Endothelial cell of umbilical vein (primary cell): ENCODE data around the gene JAKMIP1. TPM values are rescaled to one million over a fixed set of nuclear protein-coding genes. Genes with fewer than 3 reads are reported as not detected.

ENCODE experiments used
- BruUV-seq: library from RNA; stranded (reverse); fragments of 400-500 nt; replicated peaks from 2 replicates; lab custom pipeline; 2021; lab: Mats Ljungman, UMichigan
- CTCF ChIA-PET: fragments of 300-600, 350-600 bp; sonication (Branson Sonifier 250); formaldehyde crosslinking; loops from one replicate; lab custom pipeline; 2021; ENCODE audit warnings: antibody characterized with exemption, inconsistent platforms; lab: Charles Lee
- POLR2A ChIA-PET: fragments of 300-600, 350-600 bp; sonication (Branson Sonifier 250); formaldehyde crosslinking; loops from one replicate; lab custom pipeline; 2021; ENCODE audit warnings: antibody characterized with exemption, inconsistent platforms; lab: Charles Lee
- DNase-seq: peaks from one replicate; pipeline ENCODE4 v3.0.0-alpha.2; 2011; ENCODE audit warnings: low read depth, low spot score
- FAIRE-seq: peaks from 2 replicates; lab custom pipeline; 2011; peaks lifted over from hg19 to GRCh38; lab: Jason Lieb, UNC
- H2AFZ ChIP-seq: 2 replicates; pipeline ENCODE4 v1.6.0; 2012; ENCODE audit warnings: low read depth, low read length, control low read depth, inconsistent platforms
- H3K27ac ChIP-seq: 2 replicates; pipeline ENCODE4 v1.5.1; 2011; ENCODE audit warnings: low read depth, mild to moderate bottlenecking, control low read depth, low read length, moderate library complexity; ENCODE audit not compliant: insufficient read depth
- H3K27me3 ChIP-seq, 2 experiments: 2 replicates each; pipeline versions ENCODE4 v1.6.0 to v1.6.1; 2011; ENCODE audit warnings: low read length in 2 of 2, mixed read lengths in 1 of 2; ENCODE audit not compliant: control insufficient read depth in 2 of 2, insufficient read depth in 2 of 2
- H3K36me3 ChIP-seq, 2 experiments: 2 replicates in 1 of 2; 3 replicates in 1 of 2; pipeline ENCODE4 v1.5.1; 2011; ENCODE audit warnings: low read length in 2 of 2, mild to moderate bottlenecking in 1 of 2, moderate library complexity in 1 of 2; ENCODE audit not compliant: control insufficient read depth in 2 of 2, insufficient read depth in 2 of 2; ENCODE audit errors: extremely low read depth in 1 of 2
- H3K4me1 ChIP-seq: 3 replicates; pipeline ENCODE4 v1.5.1; 2011; ENCODE audit warnings: mild to moderate bottlenecking, low read length; ENCODE audit not compliant: control insufficient read depth, insufficient read depth; ENCODE audit errors: extremely low read depth
- H3K4me2 ChIP-seq: 2 replicates; pipeline ENCODE4 v1.6.1; 2011; ENCODE audit warnings: low read length, control low read depth, mixed read lengths; ENCODE audit not compliant: insufficient read depth
- H3K4me3 ChIP-seq, 3 experiments: fragments of 200-600 bp in 1 of 3; sonication (generic), shearing (Covaris generic) in 1 of 3; replicated peaks in 1 of 3; 2 replicates each; pipeline ENCODE4 v1.5.1; 2011 to 2016; ENCODE audit warnings: control low read depth in 3 of 3, low read length in 3 of 3, mild to moderate bottlenecking in 2 of 3, inconsistent platforms in 1 of 3, low read depth in 1 of 3, moderate library complexity in 1 of 3; ENCODE audit not compliant: insufficient read depth in 1 of 3
- H3K79me2 ChIP-seq: 2 replicates; pipeline ENCODE4 v1.6.0; 2012; ENCODE audit warnings: low read length, inconsistent platforms; ENCODE audit not compliant: control insufficient read depth, insufficient read depth
- H3K9ac ChIP-seq: replicated peaks from 2 replicates; pipeline ENCODE3; 2011; ENCODE audit warnings: low read length, control low read depth; ENCODE audit not compliant: insufficient read depth; ENCODE audit errors: extremely low read depth
- H3K9me1 ChIP-seq: replicated peaks from 3 replicates; pipeline ENCODE4 v1.6.0; 2011; ENCODE audit warnings: mild to moderate bottlenecking, low read length; ENCODE audit not compliant: control insufficient read depth, insufficient read depth; ENCODE audit errors: extremely low read depth
- H3K9me3 ChIP-seq: replicated peaks from 2 replicates; pipeline ENCODE4 v1.5.1; 2012; ENCODE audit warnings: low read length, inconsistent platforms; ENCODE audit not compliant: control insufficient read depth, insufficient read depth
- H4K20me1 ChIP-seq: replicated peaks from 2 replicates; pipeline ENCODE3; 2011; ENCODE audit warnings: mild to moderate bottlenecking, low read length; ENCODE audit not compliant: control insufficient read depth, insufficient read depth; ENCODE audit errors: extremely low read depth
- CTCF ChIP-seq, 2 donors: IDR thresholded peaks; 1 replicate in 1 of 2; 2 replicates in 1 of 2; pipeline ENCODE4 v1.5.1; 2011; ENCODE audit warnings: low read length in 2 of 2, mild to moderate bottlenecking in 2 of 2, moderate library complexity in 2 of 2, control low read depth in 1 of 2, inconsistent platforms in 1 of 2, low read depth in 1 of 2; ENCODE audit not compliant: insufficient read depth in 1 of 2; ENCODE audit errors: extremely low read depth in 1 of 2
- EZH2 ChIP-seq: IDR thresholded peaks from 2 replicates; pipeline ENCODE4 v1.6.1; 2012; ENCODE audit warnings: borderline replicate concordance, low read depth, mild to moderate bottlenecking, moderate library complexity, low read length, inconsistent platforms; ENCODE audit not compliant: severe bottlenecking
- FOS ChIP-seq: IDR thresholded peaks from 2 replicates; pipeline ENCODE4 v1.6.1; 2011; ENCODE audit warnings: mild to moderate bottlenecking, low read length, moderate library complexity, borderline replicate concordance; ENCODE audit not compliant: insufficient read depth
- GATA2 ChIP-seq: IDR thresholded peaks from 2 replicates; pipeline ENCODE4 v1.7.0; 2011; ENCODE audit warnings: low read depth, mild to moderate bottlenecking, moderate library complexity, mixed read lengths, low read length; ENCODE audit not compliant: insufficient read length, insufficient read depth
- JUN ChIP-seq: IDR thresholded peaks from 2 replicates; pipeline ENCODE4 v1.6.1; 2011; ENCODE audit warnings: borderline replicate concordance, low read depth; ENCODE audit not compliant: insufficient read length, insufficient read depth
- MAX ChIP-seq: IDR thresholded peaks from 2 replicates; pipeline ENCODE4 v1.6.1; 2011; ENCODE audit not compliant: insufficient read depth, insufficient read length
- MYC ChIP-seq: IDR thresholded peaks from one replicate; pipeline ENCODE4 v1.6.1; 2011; ENCODE audit warnings: mild to moderate bottlenecking, low read depth, low read length
- POLR2A ChIP-seq: IDR thresholded peaks from 2 replicates; pipeline ENCODE4 v1.6.1; 2012; ENCODE audit warnings: low read depth, mild to moderate bottlenecking, control low read depth, low read length
- POLR2AphosphoS5 ChIP-seq: IDR thresholded peaks from 2 replicates; pipeline ENCODE4 v1.6.1; 2012; ENCODE audit warnings: low read depth, mild to moderate bottlenecking, control low read depth, low read length, moderate library complexity; ENCODE audit not compliant: insufficient read depth
- dilution Hi-C: fragments of 300-500 bp; cut with MboI; formaldehyde crosslinking; loops from one replicate; pipeline ENCODE4 v1.15.0; 2019; ENCODE audit warnings: low sequenced_read_pairs; ENCODE audit not compliant: extremely low pct_ligation_motif_present
- intact Hi-C: fragments of 100-400 bp; cut with micrococcal nuclease; formaldehyde crosslinking; loops from one replicate; pipeline ENCODE4 v1.10.0; 2022
- polyA plus RNA-seq, 4 experiments: library from polyadenylated mRNA; depleted of rRNA in 3 of 4; stranded (reverse) in 3 of 4; unstranded in 1 of 4; fragments of >200 nt; gene quantifications; 2 replicates each; pipeline versions ENCODE4 v1.2.1 to v1.2.3, GENCODE V29; 2011 to 2012; ENCODE audit warnings: missing spikeins in 1 of 4
- total RNA-seq: library from RNA; stranded (reverse); gene quantifications from 2 replicates; pipeline ENCODE4 v1.2.3, GENCODE V29; 2021

Gene JAKMIP1
- total and polyA plus RNA-seq, 2 donors (not counting 3 experiments of a cell fraction or from before 2014, with no cell fraction given) = not detected

GRCh38 chr4:5980436-5981155 lies 219.8 kb downstream of the JAKMIP1 start:
- Histone ChIP-seq H3K9me3 (no peaks in the 10 kb centered on the region), H3K4me1 (no peaks in the 10 kb centered on the region), H3K9me1 (no peaks in the 10 kb centered on the region), H4K20me1 (no peaks in the 10 kb centered on the region), H3K79me2 (no peaks in the 10 kb centered on the region), H3K4me3 (no peak overlapping the region), H3K36me3 (no peaks in the 10 kb centered on the region), H3K4me2 (no peak overlapping the region), H2AFZ (no peak overlapping the region), H3K27me3 (no peaks in the 10 kb centered on the region), H3K27ac (no peak overlapping the region), H3K9ac (no peak overlapping the region)
- FAIRE-seq (no peak), DNase-seq (no peak)
- dilution Hi-C loops (no loop called here), intact Hi-C loops (loop anchor here (2.0 kb wide), 1 partner anchor 156 kb away; no protein-coding TSS in a partner anchor)
- ChIA-PET CTCF (interaction anchor here (0.7 to 1.6 kb wide), 4 partner anchors 17 to 929 kb away, joined by 3 to 5 read pairs (median 4); partner anchors contain the start of gene STK32B), POLR2A (no interaction called here)
- TF ChIP-seq CTCF (IDR thresholded peaks at IDR 0.05; ENCODE audit: extremely low read depth in 1 of 2, insufficient read depth in 1 of 2, low read depth in 1 of 2, low read length in 2 of 2) = no peak
- TF ChIP-seq JUN = no peak
- TF ChIP-seq MYC = no peak
- no peak for TF ChIP-seq GATA2
- TF ChIP-seq MAX = no peak
- TF ChIP-seq POLR2AphosphoS5 = no peak
- TF ChIP-seq EZH2 = no peak
- TF ChIP-seq POLR2A = no peak
- no peak for TF ChIP-seq FOS
- no TSS peak for BruUV-seq
